IPS DF 6.9 (cell line): ENCODE measurements around the gene PXMP2.

Experiments used
- DNase-seq: peaks from one replicate; pipeline ENCODE4 v3.0.0-alpha.2; 2013; ENCODE audit warnings: low read depth, low spot score
- H3K27ac ChIP-seq: one replicate; pipeline ENCODE4 v1.5.1; 2013; ENCODE audit warnings: low read length, control low read depth
- H3K27me3 ChIP-seq: 2 replicates; pipeline ENCODE4 v1.6.1; 2013; ENCODE audit warnings: mild to moderate bottlenecking, low read length; ENCODE audit not compliant: control insufficient read depth, insufficient read depth
- H3K36me3 ChIP-seq: 2 replicates; pipeline ENCODE4 v1.6.1; 2013; ENCODE audit warnings: low read length; ENCODE audit not compliant: control insufficient read depth, insufficient read depth
- H3K4me1 ChIP-seq: 2 replicates; pipeline ENCODE4 v1.6.1; 2013; ENCODE audit warnings: low read length; ENCODE audit not compliant: control insufficient read depth, insufficient read depth
- H3K4me3 ChIP-seq: 2 replicates; pipeline ENCODE4 v1.5.1; 2013; ENCODE audit warnings: mild to moderate bottlenecking, low read length
- H3K9me3 ChIP-seq: 2 replicates; pipeline ENCODE4 v1.6.1; 2013; ENCODE audit warnings: low read length, inconsistent platforms; ENCODE audit not compliant: control insufficient read depth, insufficient read depth
- WGBS: extraction: QIAGEN DNeasy Blood & Tissue Kit; methylation state at CpG from one replicate; pipeline ENCODE4 v1.1.7; 2013; ENCODE audit warnings: mixed read lengths, missing lambda C conversion rate; ENCODE audit not compliant: insufficient read length, insufficient coverage; 5-methylcytosine and 5-hydroxymethylcytosine counted together

Gene PXMP2

DNA sequence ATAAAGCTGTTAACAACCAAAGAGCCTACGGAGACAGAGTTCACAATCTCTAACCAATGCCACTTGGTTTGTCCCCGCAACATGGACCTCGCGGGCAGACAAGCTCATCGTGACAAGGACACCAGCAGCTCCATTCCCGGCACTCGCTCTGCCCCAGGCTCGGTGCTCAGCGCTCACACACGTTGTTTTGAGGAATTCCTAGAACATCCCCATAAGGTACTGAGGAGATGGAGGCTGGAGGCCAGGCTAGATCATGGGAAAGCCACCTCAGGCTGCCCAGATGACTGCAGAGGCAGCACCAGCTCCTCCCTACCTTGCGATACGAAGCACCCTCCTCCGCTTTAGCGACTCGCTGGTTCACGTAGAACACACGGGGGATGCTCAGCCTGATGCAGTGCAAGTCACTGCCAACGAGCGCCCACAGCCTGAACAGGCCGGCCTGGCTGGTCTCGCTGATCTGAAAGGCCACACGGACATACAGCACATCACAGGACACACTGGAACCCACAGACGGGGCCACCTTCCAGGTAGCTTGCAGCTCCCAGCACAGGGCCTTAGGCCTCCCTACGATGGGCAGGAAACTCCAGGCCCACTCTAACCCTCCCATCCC, 38.7 kb upstream of the PXMP2 start:
- no peak overlapping the region; the same call in 1 of the 2 replicates for H3K4me3 ChIP-seq
- no peaks in the 10 kb centered on the region for H3K4me1 ChIP-seq
- no peak for DNase-seq
- H3K27me3 ChIP-seq, result no peaks in the 10 kb centered on the region
- H3K27ac ChIP-seq, result no peak overlapping the region
- WGBS, result no CpG with 5 or more reads among the region's 24 CpGs
- peaks cover 29% of the 10 kb centered on the region for H3K36me3 ChIP-seq
- H3K9me3 ChIP-seq, result no peaks in the 10 kb centered on the region

GRCh38 chr12:132649226-132649945, 38.0 kb upstream of the PXMP2 start:
- no peak for DNase-seq
- H3K27me3 ChIP-seq, result no peaks in the 10 kb centered on the region
- no CpG with 5 or more reads among the region's 27 CpGs for WGBS
- no peaks in the 10 kb centered on the region for H3K9me3 ChIP-seq
- no peak overlapping the region for H3K4me3 ChIP-seq
- H3K27ac ChIP-seq, result no peak overlapping the region
- no peaks in the 10 kb centered on the region for H3K4me1 ChIP-seq
- H3K36me3 ChIP-seq, result peaks cover 26% of the 10 kb centered on the region

DNA sequence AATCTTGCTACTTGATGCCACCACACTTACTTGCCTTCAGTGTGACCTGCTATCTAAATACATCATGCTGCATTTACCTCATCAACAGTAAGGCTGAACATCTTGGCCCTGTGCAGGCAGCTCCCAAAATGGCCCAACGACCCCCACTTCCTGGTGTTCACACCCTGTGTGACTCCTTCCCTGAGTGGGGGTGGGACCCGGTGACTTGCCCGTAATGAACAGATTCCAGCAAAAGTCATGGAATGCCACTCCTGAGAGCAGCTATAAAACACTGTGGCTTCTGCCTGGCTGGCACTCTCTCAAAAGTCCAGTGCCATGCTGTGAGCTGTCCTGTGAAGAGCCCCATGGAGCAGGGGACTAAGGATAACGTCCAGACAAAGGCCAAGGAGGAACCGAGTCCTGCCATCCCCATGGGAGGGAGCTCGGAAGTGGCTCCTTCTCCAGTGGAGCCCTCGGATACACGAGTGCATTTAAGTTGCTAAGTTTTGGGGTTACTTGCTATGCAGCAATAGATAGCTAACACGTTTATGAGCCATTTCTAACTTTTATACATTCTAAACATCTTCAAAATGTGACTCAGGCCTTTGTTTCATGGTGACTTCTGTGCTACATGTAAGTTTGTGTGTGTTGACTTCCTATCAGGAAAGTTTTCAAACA, 35.8 kb upstream of the PXMP2 start:
- DNase-seq, result no peak

GRCh38 chr12:132653567-132654290, 33.7 kb upstream of the PXMP2 start:
- peaks cover 32% of the 10 kb centered on the region for H3K36me3 ChIP-seq
- no peaks in the 10 kb centered on the region for H3K27me3 ChIP-seq
- no peaks in the 10 kb centered on the region for H3K9me3 ChIP-seq
- no peak overlapping the region for H3K27ac ChIP-seq
- WGBS, result no CpG with 5 or more reads among the region's 7 CpGs
- H3K4me3 ChIP-seq, result no peak overlapping the region
- H3K4me1 ChIP-seq, result no peaks in the 10 kb centered on the region
- DNase-seq, result no peak

More for the DNA sequence above, 35.8 kb upstream of the PXMP2 start:
- Histone ChIP-seq H3K4me1 (no peaks in the 10 kb centered on the region), H3K4me3 (no peak overlapping the region), H3K27me3 (no peaks in the 10 kb centered on the region), H3K9me3 (no peaks in the 10 kb centered on the region), H3K36me3 (peaks cover 26% of the 10 kb centered on the region), H3K27ac (no peak overlapping the region)
- no CpG with 5 or more reads among the region's 9 CpGs for WGBS

DNA sequence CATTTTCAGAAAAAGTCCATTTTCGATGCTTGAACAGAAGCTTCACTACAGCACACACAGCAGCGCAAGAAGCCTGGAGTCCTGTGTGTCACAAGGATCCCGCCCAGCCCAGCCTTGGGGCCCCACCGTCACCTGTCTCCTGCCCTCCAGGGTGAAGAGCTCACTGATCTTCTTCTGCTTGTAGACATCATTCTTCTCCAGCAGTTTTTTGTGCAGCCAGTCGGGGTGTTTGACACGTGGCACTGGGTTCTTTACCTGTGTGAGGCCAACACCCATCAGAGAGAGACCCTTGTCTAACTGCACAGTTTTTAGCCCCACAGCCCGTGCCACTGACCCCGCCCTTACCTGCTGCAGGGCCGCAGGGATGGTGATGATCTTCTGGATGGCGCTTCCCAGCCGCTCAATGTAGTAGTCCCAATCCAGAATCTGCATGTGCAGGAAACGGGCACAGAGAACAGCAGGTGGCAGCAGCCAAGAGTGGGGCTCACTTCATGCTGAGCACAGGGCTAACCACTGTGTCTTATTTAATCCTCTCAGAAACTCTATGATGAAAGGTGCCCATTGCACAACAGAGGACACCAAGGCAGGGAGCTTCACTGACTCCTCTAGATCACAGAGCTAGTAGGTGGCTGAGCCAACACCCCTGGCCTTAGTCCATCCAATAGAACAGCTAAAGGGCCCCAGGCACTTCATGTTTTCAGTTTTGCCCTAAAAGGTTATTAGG, 30.2 kb upstream of the PXMP2 start:
- no peaks in the 10 kb centered on the region for H3K4me1 ChIP-seq
- no peak overlapping the region for H3K27ac ChIP-seq
- H3K9me3 ChIP-seq, result no peaks in the 10 kb centered on the region
- WGBS, result no CpG with 5 or more reads among the region's 12 CpGs
- DNase-seq, result no peak
- no peak overlapping the region for H3K4me3 ChIP-seq
- no peaks in the 10 kb centered on the region for H3K27me3 ChIP-seq
- peaks cover 43% of the 10 kb centered on the region for H3K36me3 ChIP-seq

- WGBS, result no CpG with 5 or more reads among the region's 32 CpGs
- Histone ChIP-seq H3K4me1 (no peaks in the 10 kb centered on the region), H3K4me3 (no peak overlapping the region), H3K27me3 (no peaks in the 10 kb centered on the region), H3K36me3 (peaks cover 47% of the 10 kb centered on the region), H3K27ac (no peak overlapping the region), H3K9me3 (no peaks in the 10 kb centered on the region)
- no peak for DNase-seq
These were observed 29.1 kb upstream of the PXMP2 start for GRCh38 chr12:132658149-132658894.

GRCh38 chr12:132659146-132659545, 28.2 kb upstream of the PXMP2 start:
- WGBS, result no CpG with 5 or more reads among the region's 16 CpGs
- Histone ChIP-seq H3K9me3 (no peaks in the 10 kb centered on the region), H3K27me3 (no peaks in the 10 kb centered on the region), H3K4me3 (no peak overlapping the region), H3K36me3 (peaks cover 52% of the 10 kb centered on the region), H3K27ac (no peak overlapping the region), H3K4me1 (no peaks in the 10 kb centered on the region; the same call in 1 of the 2 replicates)
- no peak for DNase-seq

- no peak overlapping the region for H3K27ac ChIP-seq
- peaks cover 60% of the 10 kb centered on the region for H3K36me3 ChIP-seq
- no peaks in the 10 kb centered on the region for H3K9me3 ChIP-seq
- H3K4me3 ChIP-seq, result no peak overlapping the region
- H3K4me1 ChIP-seq, result no peaks in the 10 kb centered on the region; the same call in 1 of the 2 replicates
- no CpG with 5 or more reads among the region's 5 CpGs for WGBS
- no peaks in the 10 kb centered on the region for H3K27me3 ChIP-seq
- DNase-seq, result no peak
These were observed 27.3 kb upstream of the PXMP2 start for GRCh38 chr12:132660052-132660451.

DNA sequence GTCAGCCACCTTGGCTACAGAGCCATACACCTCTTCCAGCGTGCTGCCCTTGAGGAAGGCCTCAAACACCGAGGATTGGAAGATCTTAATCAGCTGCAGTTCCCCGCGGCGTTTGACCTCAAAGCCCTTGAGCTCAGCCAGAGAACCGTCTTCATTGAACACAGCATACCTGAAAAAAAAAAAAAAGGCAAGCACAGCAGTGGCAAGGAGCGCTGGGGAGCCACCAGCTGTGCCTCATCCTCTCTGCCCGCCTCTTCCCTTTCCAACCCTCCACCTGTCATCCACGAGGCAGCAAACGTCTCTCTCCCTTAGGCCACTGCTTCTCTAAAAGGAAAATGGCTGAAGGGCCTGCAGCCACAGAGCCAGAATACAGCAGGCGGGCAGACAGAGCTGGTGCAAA, 26.4 kb upstream of the PXMP2 start:
- no peaks in the 10 kb centered on the region for H3K27me3 ChIP-seq
- H3K9me3 ChIP-seq, result no peaks in the 10 kb centered on the region
- DNase-seq, result no peak
- H3K4me1 ChIP-seq, result no peaks in the 10 kb centered on the region; the same call in 1 of the 2 replicates
- WGBS, result no CpG with 5 or more reads among the region's 11 CpGs
- H3K36me3 ChIP-seq, result peaks cover 63% of the 10 kb centered on the region
- no peak overlapping the region for H3K4me3 ChIP-seq
- no peak overlapping the region for H3K27ac ChIP-seq
